ENCODE measurements around the gene PNN. TPM values are rescaled to one million over a fixed set of nuclear protein-coding genes. Genes with fewer than 3 reads are reported as not detected.
"Not testable (repeated sequence)": the region's sequence is repeated elsewhere in the genome, so short reads cannot be mapped to it uniquely, and the experiment has no call there.

The PNN gene
- total RNA-seq, 1 experiment from 2014 or later: 167 TPM

DNA sequence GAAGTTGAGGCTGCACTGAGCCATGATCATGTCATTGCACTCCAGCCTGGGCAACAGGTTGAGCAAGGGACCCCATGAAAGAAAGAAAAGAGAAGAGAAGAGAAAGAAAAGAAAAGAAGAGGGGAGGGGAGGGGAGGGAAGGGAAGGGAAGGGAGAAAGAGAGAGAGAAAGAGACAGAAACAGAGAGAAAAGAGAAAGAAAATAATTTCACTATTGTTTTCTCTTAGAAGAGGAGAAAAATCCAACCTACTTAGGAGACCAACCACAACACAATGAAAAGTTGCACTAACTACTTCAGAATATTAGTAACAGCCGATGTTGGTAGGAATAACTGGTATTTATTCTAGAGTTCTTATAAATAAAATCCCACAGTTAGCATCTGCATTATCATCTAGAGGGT, 14.6 kb upstream of the PNN start:
- no peak overlapping the region for H3K4ac ChIP-seq (ENCODE audit: low read depth, low read length)
- no peak overlapping the region for H4K8ac ChIP-seq (replicated peaks; ENCODE audit: insufficient read length, low read depth, low read length)
- H4K20me1 ChIP-seq (ENCODE audit: control insufficient read depth, insufficient read depth, insufficient read length): no peaks in the 10 kb centered on the region
- WGBS (ENCODE audit: extremely low coverage, insufficient read length, low lambda C conversion rate): no CpG with 5 or more reads among the region's 1 CpG
- H3K27ac ChIP-seq (ENCODE audit: insufficient read length, low read depth, low read length): no peak overlapping the region
- H3K79me2 ChIP-seq (ENCODE audit: insufficient read depth, low read length): no peaks in the 10 kb centered on the region
- Mint-ChIP-seq H3K27me3 (ENCODE audit: low read depth) (no peaks in the 10 kb centered on the region), H3K4me3 (no peak overlapping the region), H3K36me3 (ENCODE audit: insufficient read depth in 1 of 3, low read depth in 3 of 3) (peaks cover 5 to 36% (median 15%) of the 10 kb centered on the region in 3 experiments; a peak in 6 of 7 replicates), H3K27ac (no peak overlapping the region), H3K4me1 (no peaks in the 10 kb centered on the region), H3K9me3 (no peaks in the 10 kb centered on the region)
- DNase-seq: no peak
- no peaks in the 10 kb centered on the region for H3K9me3 ChIP-seq (ENCODE audit: control insufficient read depth, low read depth, low read length)
- no peak overlapping the region for H3K9ac ChIP-seq (ENCODE audit: extremely low read depth, insufficient read length, low read length)
- H3T11ph ChIP-seq (ENCODE audit: low read length): no peak overlapping the region
- H2AK5ac ChIP-seq (ENCODE audit: insufficient read length, low read length): no peak overlapping the region
- H3K79me1 ChIP-seq (ENCODE audit: insufficient read depth, low read depth, low read length, poor library complexity, severe bottlenecking): peaks cover 4% of the 10 kb centered on the region
- H4K5ac ChIP-seq (ENCODE audit: insufficient read length, low read depth, low read length): no peak overlapping the region
- no peak overlapping the region for H2BK5ac ChIP-seq (ENCODE audit: insufficient read length, low read length)
- H3K23ac ChIP-seq (ENCODE audit: insufficient read length, low read depth, low read length): no peak overlapping the region
- TF ChIP-seq, protein P1, sequence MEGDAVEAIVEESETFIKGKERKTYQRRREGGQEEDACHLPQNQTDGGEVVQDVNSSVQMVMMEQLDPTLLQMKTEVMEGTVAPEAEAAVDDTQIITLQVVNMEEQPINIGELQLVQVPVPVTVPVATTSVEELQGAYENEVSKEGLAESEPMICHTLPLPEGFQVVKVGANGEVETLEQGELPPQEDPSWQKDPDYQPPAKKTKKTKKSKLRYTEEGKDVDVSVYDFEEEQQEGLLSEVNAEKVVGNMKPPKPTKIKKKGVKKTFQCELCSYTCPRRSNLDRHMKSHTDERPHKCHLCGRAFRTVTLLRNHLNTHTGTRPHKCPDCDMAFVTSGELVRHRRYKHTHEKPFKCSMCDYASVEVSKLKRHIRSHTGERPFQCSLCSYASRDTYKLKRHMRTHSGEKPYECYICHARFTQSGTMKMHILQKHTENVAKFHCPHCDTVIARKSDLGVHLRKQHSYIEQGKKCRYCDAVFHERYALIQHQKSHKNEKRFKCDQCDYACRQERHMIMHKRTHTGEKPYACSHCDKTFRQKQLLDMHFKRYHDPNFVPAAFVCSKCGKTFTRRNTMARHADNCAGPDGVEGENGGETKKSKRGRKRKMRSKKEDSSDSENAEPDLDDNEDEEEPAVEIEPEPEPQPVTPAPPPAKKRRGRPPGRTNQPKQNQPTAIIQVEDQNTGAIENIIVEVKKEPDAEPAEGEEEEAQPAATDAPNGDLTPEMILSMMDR (conservative IDR thresholded peaks at IDR 0.05): no peak
- no peak overlapping the region for H3K18ac ChIP-seq (ENCODE audit: insufficient read length, low read depth, low read length)
- no peak overlapping the region for H2BK20ac ChIP-seq (ENCODE audit: low read depth, low read length, poor library complexity, severe bottlenecking)
- H2AFZ ChIP-seq (ENCODE audit: low read length): no peak overlapping the region
- no peaks in the 10 kb centered on the region for H3K4me1 ChIP-seq (ENCODE audit: insufficient read depth, low read length)
- H3K27me3 ChIP-seq (ENCODE audit: insufficient read depth, low read length): no peaks in the 10 kb centered on the region
- H2BK120ac ChIP-seq (ENCODE audit: low read depth, low read length, poor library complexity, severe bottlenecking): no peak overlapping the region
- no peak overlapping the region for H2BK15ac ChIP-seq (ENCODE audit: low read depth, low read length)
- no peak overlapping the region for H3K56ac ChIP-seq (ENCODE audit: insufficient read length, low read depth, low read length)
- H3K4me2 ChIP-seq (ENCODE audit: insufficient read depth, insufficient read length, low read length): no peak overlapping the region
- H3K23me2 ChIP-seq (ENCODE audit: insufficient read length, low read depth, low read length, poor library complexity, severe bottlenecking): no peaks in the 10 kb centered on the region
- H3K14ac ChIP-seq (ENCODE audit: insufficient read depth, low read length): no peak overlapping the region
- H2BK12ac ChIP-seq (ENCODE audit: insufficient read length, low read depth, low read length): no peak overlapping the region
- no peak overlapping the region for H4K91ac ChIP-seq (ENCODE audit: insufficient read length, low read depth, low read length)

DNA sequence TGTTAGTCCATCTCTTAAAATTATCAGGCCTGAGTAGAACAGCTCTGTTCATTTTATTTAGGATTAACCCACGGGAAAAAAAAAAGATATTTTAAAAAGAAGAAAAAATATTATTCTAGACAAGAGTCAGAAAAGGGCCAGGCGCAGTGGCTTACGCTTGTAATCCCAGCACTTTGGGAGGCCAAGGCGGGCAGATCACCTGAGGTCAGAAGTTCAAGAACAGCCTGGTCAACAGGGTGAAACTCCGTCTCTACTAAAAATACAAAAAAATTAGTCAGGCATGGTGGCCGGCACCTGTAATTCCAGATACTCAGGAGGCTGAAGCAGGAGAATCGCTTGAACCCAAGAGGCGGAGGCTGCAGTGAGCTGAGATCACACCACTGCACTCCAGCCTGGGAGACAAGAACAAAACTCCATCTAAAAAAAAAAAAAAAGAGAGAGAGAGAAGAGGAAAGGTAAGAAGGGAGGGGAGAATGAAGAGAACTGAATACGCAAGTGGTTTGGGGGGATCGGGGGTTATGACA, 7.2 kb upstream of the PNN start:
- not testable (repeated sequence) for DNase-seq; H3K9me3 Mint-ChIP-seq; H4K91ac ChIP-seq (ENCODE audit: insufficient read length, low read depth, low read length); H2BK15ac ChIP-seq (ENCODE audit: low read depth, low read length); H3K27ac Mint-ChIP-seq; H3K9me3 ChIP-seq (ENCODE audit: control insufficient read depth, low read depth, low read length); H4K5ac ChIP-seq (ENCODE audit: insufficient read length, low read depth, low read length); H3K23me2 ChIP-seq (ENCODE audit: insufficient read length, low read depth, low read length, poor library complexity, severe bottlenecking); H3T11ph ChIP-seq (ENCODE audit: low read length); H2BK5ac ChIP-seq (ENCODE audit: insufficient read length, low read length); H3K4me2 ChIP-seq (ENCODE audit: insufficient read depth, insufficient read length, low read length); H3K14ac ChIP-seq (ENCODE audit: insufficient read depth, low read length); H4K8ac ChIP-seq (replicated peaks; ENCODE audit: insufficient read length, low read depth, low read length); H3K9ac ChIP-seq (ENCODE audit: extremely low read depth, insufficient read length, low read length); H4K20me1 ChIP-seq (ENCODE audit: control insufficient read depth, insufficient read depth, insufficient read length); H2BK120ac ChIP-seq (ENCODE audit: low read depth, low read length, poor library complexity, severe bottlenecking); H2AFZ ChIP-seq (ENCODE audit: low read length); H2AK5ac ChIP-seq (ENCODE audit: insufficient read length, low read length); H3K79me1 ChIP-seq (ENCODE audit: insufficient read depth, low read depth, low read length, poor library complexity, severe bottlenecking); H3K27me3 Mint-ChIP-seq (ENCODE audit: low read depth); H3K27ac ChIP-seq (ENCODE audit: insufficient read length, low read depth, low read length); H2BK12ac ChIP-seq (ENCODE audit: insufficient read length, low read depth, low read length); H3K18ac ChIP-seq (ENCODE audit: insufficient read length, low read depth, low read length); H2BK20ac ChIP-seq (ENCODE audit: low read depth, low read length, poor library complexity, severe bottlenecking); H3K27me3 ChIP-seq (ENCODE audit: insufficient read depth, low read length); H3K56ac ChIP-seq (ENCODE audit: insufficient read length, low read depth, low read length); H3K4ac ChIP-seq (ENCODE audit: low read depth, low read length); H3K4me1 ChIP-seq (ENCODE audit: insufficient read depth, low read length); H3K79me2 ChIP-seq (ENCODE audit: insufficient read depth, low read length); H3K23ac ChIP-seq (ENCODE audit: insufficient read length, low read depth, low read length)
- Mint-ChIP-seq H3K4me1 (peaks cover 16 to 17% of the 10 kb centered on the region in 2 experiments), H3K36me3 (ENCODE audit: insufficient read depth in 1 of 3, low read depth in 3 of 3) (peaks cover 1 to 12% (median 5%) of the 10 kb centered on the region in 3 experiments; a peak in 6 of 7 replicates), H3K4me3 (peak overlapping the region; percentile 27 to 43; a peak in 4 of 5 replicates)
- WGBS (ENCODE audit: extremely low coverage, insufficient read length, low lambda C conversion rate): no CpG with 5 or more reads among the region's 10 CpGs

Data from H9 (cell line).